Adipose tissue (tissue), 3 donors: ENCODE data around the gene RASD1. TPM values are rescaled to one million over a fixed set of nuclear protein-coding genes. Genes with fewer than 3 reads are reported as not detected.

ENCODE experiments used
- polyA plus RNA-seq, 3 donors: library from polyadenylated mRNA; stranded (reverse); fragments of 200-250 nt; gene quantifications; one replicate each; pipeline ENCODE4 v1.2.3, GENCODE V29; 2013
- donor health status: healthy with polysubstance abuse.
- donor health status: Bipolar disorder and iron deficiency.
- donor health status: healthy.

RASD1 gene
- polyA plus RNA-seq, 3 donors = 36.7 to 608 (median 240) TPM

Other genes starting within 250 kb of the RASD1 start
- gene COPS3, start 215.1 kb downstream of the RASD1 start, polyA plus RNA-seq = 10 to 100 TPM; 40.6 to 57.6 (median 44.3) TPM
- 1 to 10 TPM; 2.4 to 2.7 (median 2.6) TPM for gene NT5M, start 193.0 kb downstream of the RASD1 start, polyA plus RNA-seq
- gene MED9, start 19.4 kb downstream of the RASD1 start, polyA plus RNA-seq = 10 to 100 TPM in 1 of 3 donors, 1 to 10 TPM in 2; 7.4 to 13.8 (median 9.4) TPM
- 100 to 1,000 TPM in 1 of 3 donors, 10 to 100 TPM in 2; 40.9 to 263 (median 44.0) TPM for gene PEMT, start 95.3 kb upstream of the RASD1 start, polyA plus RNA-seq
- 1 to 10 TPM; 4.5 to 9.3 (median 6.4) TPM for gene RAI1, start 185.1 kb upstream of the RASD1 start, polyA plus RNA-seq